ENCODE results near the gene ABCA10. TPM values are rescaled to one million over a fixed set of nuclear protein-coding genes. Genes with fewer than 3 reads are reported as not detected.
"Not testable (repeated sequence)": the region's sequence is repeated elsewhere in the genome, so short reads cannot be mapped to it uniquely, and the experiment has no call there.

The ABCA10 gene
- polyA plus RNA-seq, 3 donors: 1.5 to 1.8 (median 1.8) TPM

GRCh38 chr17:69228018-69228417, 606 bp downstream of the ABCA10 start:
- DNase-seq (ENCODE audit: low read depth in 3 of 3, low spot score in 2 of 3): no peak

- DNase-seq (ENCODE audit: low read depth in 3 of 3, low spot score in 2 of 3): no peak
Measured at GRCh38 chr17:69227541-69227940, 1.1 kb downstream of the ABCA10 start.

GRCh38 chr17:69223809-69224208, 4.8 kb downstream of the ABCA10 start:
- no peak for DNase-seq (ENCODE audit: low read depth in 3 of 3, low spot score in 2 of 3)

- no peak for DNase-seq (ENCODE audit: low read depth in 3 of 3, low spot score in 2 of 3)
Measured at GRCh38 chr17:69222707-69223258, 5.8 kb downstream of the ABCA10 start.

GRCh38 chr17:69220098-69220497, 8.5 kb downstream of the ABCA10 start:
- no peak for DNase-seq (ENCODE audit: low read depth in 3 of 3, low spot score in 2 of 3)

- DNase-seq (ENCODE audit: low read depth in 3 of 3, low spot score in 2 of 3): no peak
Measured at GRCh38 chr17:69218986-69219385, 9.6 kb downstream of the ABCA10 start.

GRCh38 chr17:69213059-69213813, 15.4 kb downstream of the ABCA10 start:
- DNase-seq (ENCODE audit: low read depth in 3 of 3, low spot score in 2 of 3): no peak

- DNase-seq (ENCODE audit: low read depth in 3 of 3, low spot score in 2 of 3): no peak
Measured at GRCh38 chr17:69208640-69209039, 20.0 kb downstream of the ABCA10 start.

GRCh38 chr17:69207151-69207550, 21.5 kb downstream of the ABCA10 start:
- DNase-seq (ENCODE audit: low read depth in 3 of 3, low spot score in 2 of 3): no peak

- no peak for DNase-seq (ENCODE audit: low read depth in 3 of 3, low spot score in 2 of 3)
Measured at GRCh38 chr17:69198238-69198637, 30.4 kb downstream of the ABCA10 start.

GRCh38 chr17:69196105-69196653, 32.4 kb downstream of the ABCA10 start:
- DNase-seq (ENCODE audit: low read depth in 3 of 3, low spot score in 2 of 3): not testable (repeated sequence)

- no peak for DNase-seq (ENCODE audit: low read depth in 3 of 3, low spot score in 2 of 3)
Measured at GRCh38 chr17:69192754-69193153, 35.9 kb downstream of the ABCA10 start.

GRCh38 chr17:69188796-69189195, 39.8 kb downstream of the ABCA10 start:
- no peak for DNase-seq (ENCODE audit: low read depth in 3 of 3, low spot score in 2 of 3)

- no peak for DNase-seq (ENCODE audit: low read depth in 3 of 3, low spot score in 2 of 3)
Measured at GRCh38 chr17:69188064-69188463, 40.6 kb downstream of the ABCA10 start.

- DNase-seq (ENCODE audit: low read depth in 3 of 3, low spot score in 2 of 3): no peak
Measured at GRCh38 chr17:69187294-69187693, 41.3 kb downstream of the ABCA10 start.

- DNase-seq (ENCODE audit: low read depth in 3 of 3, low spot score in 2 of 3): no peak
Measured at GRCh38 chr17:69179227-69179952, 49.2 kb downstream of the ABCA10 start.

- no peak for DNase-seq (ENCODE audit: low read depth in 3 of 3, low spot score in 2 of 3)
Measured at GRCh38 chr17:69176457-69176795, 52.2 kb downstream of the ABCA10 start.

- no peak for DNase-seq (ENCODE audit: low read depth in 3 of 3, low spot score in 2 of 3)
Measured at GRCh38 chr17:69175625-69176456, 52.8 kb downstream of the ABCA10 start.

- DNase-seq (ENCODE audit: low read depth in 3 of 3, low spot score in 2 of 3): no peak
Measured at GRCh38 chr17:69175262-69175624, 53.4 kb downstream of the ABCA10 start.

GRCh38 chr17:69173118-69173517, 55.5 kb downstream of the ABCA10 start:
- DNase-seq (ENCODE audit: low read depth in 3 of 3, low spot score in 2 of 3): no peak

- no peak for DNase-seq (ENCODE audit: low read depth in 3 of 3, low spot score in 2 of 3)
Measured at GRCh38 chr17:69170377-69170776, 58.2 kb downstream of the ABCA10 start.

All from right renal cortex interstitium (tissue), 3 donors.